AG04450 (cell line): Measurements from ENCODE around the gene PSIP1. TPM values are rescaled to one million over a fixed set of nuclear protein-coding genes. Genes with fewer than 3 reads are reported as not detected.

ENCODE experiments used
- CTCF ChIA-PET: fragments of 300-600, 350-600 bp; formaldehyde crosslinking; extraction: SDS; loops from one replicate; lab custom pipeline; 2022; ENCODE audit warnings: antibody characterized with exemption, inconsistent platforms; lab: Charles Lee
- POLR2A ChIA-PET: fragments of 350-600 bp; formaldehyde crosslinking; extraction: SDS; loops from one replicate; lab custom pipeline; 2021; ENCODE audit warnings: antibody characterized with exemption, inconsistent platforms; lab: Yijun Ruan, JAX
- DNase-seq: peaks from one replicate; pipeline ENCODE4 v3.0.0-alpha.2; 2011; ENCODE audit warnings: low read depth, low spot score
- H3K27ac ChIP-seq: one replicate; pipeline ENCODE4 v1.5.1; 2012; ENCODE audit warnings: low read depth, low read length, control low read depth
- H3K27me3 ChIP-seq: one replicate; pipeline ENCODE4 v1.6.0; 2012; ENCODE audit warnings: low read length; ENCODE audit not compliant: control insufficient read depth, insufficient read depth
- H3K4me3 ChIP-seq: 2 replicates; pipeline ENCODE4 v1.5.1; 2011; ENCODE audit warnings: mild to moderate bottlenecking, low read depth, low read length, control low read depth
- H3K9me3 ChIP-seq: 2 replicates; pipeline ENCODE4 v1.5.1; 2012; ENCODE audit warnings: low read length; ENCODE audit not compliant: control insufficient read depth, insufficient read depth
- CTCF ChIP-seq: IDR thresholded peaks from 2 replicates; pipeline ENCODE4 v1.5.1; 2011; ENCODE audit warnings: low read depth, low read length, control low read depth, inconsistent platforms
- polyA plus RNA-seq: library from polyadenylated mRNA; depleted of rRNA; stranded (reverse); fragments of >200 nt; gene quantifications from 2 replicates; pipeline ENCODE4 v1.2.3, GENCODE V29; 2011

Gene PSIP1
- polyA plus RNA-seq, 1 experiment: 57.3 TPM

GRCh38 chr9:15505921-15506320 is 4.8 kb downstream of the PSIP1 start:
- Histone ChIP-seq H3K27me3 (no peaks in the 10 kb centered on the region), H3K4me3 (no peak overlapping the region), H3K27ac (no peak overlapping the region), H3K9me3 (no peaks in the 10 kb centered on the region)
- no peak for DNase-seq
- POLR2A ChIA-PET: no interaction called here
- no peak for TF ChIP-seq CTCF
- CTCF ChIA-PET: interaction anchor here (0.6 kb wide), 1 partner anchor 104 kb away, joined by 3 read pairs; no protein-coding TSS in a partner anchor

DNA sequence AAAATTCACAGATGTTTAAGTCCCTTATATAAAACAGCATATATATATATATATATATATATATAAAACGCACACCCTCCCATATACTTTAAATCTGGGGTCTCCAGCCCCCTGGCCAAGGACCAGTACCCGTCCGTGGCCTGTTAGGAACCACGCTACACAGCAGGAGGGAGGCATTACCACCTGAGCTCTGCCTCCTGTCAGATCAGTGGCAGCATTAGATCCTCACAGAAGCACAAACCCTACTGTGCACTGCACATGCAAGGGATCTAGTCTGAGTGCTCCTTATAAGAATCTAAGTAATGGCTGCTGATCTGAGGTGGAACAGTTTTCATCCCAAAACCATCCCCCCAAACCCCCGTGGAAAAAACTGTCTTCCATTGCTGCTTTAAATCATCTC is 9.0 kb downstream of the PSIP1 start:
- DNase-seq: no peak
- H3K4me3 ChIP-seq: no peak overlapping the region
- TF ChIP-seq CTCF: no peak
- POLR2A ChIA-PET: interaction anchor here (0.6 to 1.0 kb wide), 2 partner anchors 9 to 132 kb away, joined by 3 read pairs; partner anchors contain the start of gene PSIP1
- no peaks in the 10 kb centered on the region for H3K27me3 ChIP-seq
- H3K27ac ChIP-seq: no peak overlapping the region
- H3K9me3 ChIP-seq: no peaks in the 10 kb centered on the region
- CTCF ChIA-PET: interaction anchor here (2.0 kb wide), 1 partner anchor 105 kb away, joined by 17 read pairs; no protein-coding TSS in a partner anchor

DNA sequence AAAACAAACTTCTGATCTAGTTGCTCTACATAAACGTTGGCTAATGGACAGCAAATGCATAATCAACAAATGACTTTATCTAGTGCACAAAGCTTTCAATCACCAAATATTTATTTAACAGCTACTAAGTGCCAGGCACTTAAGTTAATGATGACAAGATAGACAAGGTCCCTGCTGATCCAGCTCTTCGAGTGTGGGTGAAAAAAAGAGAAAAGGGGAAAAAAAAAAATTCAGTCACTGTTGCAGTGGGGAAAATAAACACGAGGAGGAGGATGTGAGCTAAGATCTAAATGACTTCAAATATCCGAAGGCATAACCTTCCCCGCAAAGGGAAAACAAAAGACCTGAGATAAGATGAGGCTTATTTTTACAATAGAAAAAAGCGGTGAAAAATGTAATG is 9.6 kb downstream of the PSIP1 start:
- TF ChIP-seq CTCF: peak; percentile 33
- Histone ChIP-seq H3K9me3 (no peaks in the 10 kb centered on the region), H3K4me3 (no peak overlapping the region), H3K27ac (no peak overlapping the region), H3K27me3 (no peaks in the 10 kb centered on the region)
- DNase-seq: no peak
- POLR2A ChIA-PET: interaction anchor here (1.0 kb wide), 1 partner anchor 10 kb away, joined by 3 read pairs; the partner anchor contains the start of gene PSIP1
- CTCF ChIA-PET: interaction anchor here (0.5 to 2.0 kb wide), 7 partner anchors 49 to 339 kb away, joined by 3 to 17 read pairs (median 5); no protein-coding TSS in a partner anchor

DNA sequence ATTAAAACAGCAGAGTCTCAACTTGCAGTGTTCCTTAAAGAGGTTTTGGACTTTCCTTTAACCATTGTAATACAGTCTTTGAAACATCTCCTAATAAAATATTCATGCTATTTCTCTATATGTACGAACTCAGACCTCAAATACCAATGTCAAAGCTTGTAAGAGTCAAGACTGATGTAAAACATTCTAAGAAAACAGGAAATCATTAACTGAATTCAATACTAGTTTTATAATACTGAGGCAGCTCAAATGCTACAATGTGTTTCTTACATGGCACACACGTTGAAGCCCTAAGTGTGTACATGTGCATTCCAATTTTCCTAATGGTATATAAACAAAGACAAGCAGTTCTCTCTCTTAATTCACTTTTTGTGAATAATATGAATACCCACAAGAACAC is 11.6 kb downstream of the PSIP1 start:
- Histone ChIP-seq H3K27me3 (no peaks in the 10 kb centered on the region), H3K27ac (no peak overlapping the region), H3K4me3 (no peak overlapping the region), H3K9me3 (no peaks in the 10 kb centered on the region)
- no peak for DNase-seq
- ChIA-PET CTCF (interaction anchor here (1.2 to 1.6 kb wide), 2 partner anchors 13 to 107 kb away, joined by 3 to 10 read pairs; no protein-coding TSS in a partner anchor), POLR2A (no interaction called here)
- no peak for TF ChIP-seq CTCF

DNA sequence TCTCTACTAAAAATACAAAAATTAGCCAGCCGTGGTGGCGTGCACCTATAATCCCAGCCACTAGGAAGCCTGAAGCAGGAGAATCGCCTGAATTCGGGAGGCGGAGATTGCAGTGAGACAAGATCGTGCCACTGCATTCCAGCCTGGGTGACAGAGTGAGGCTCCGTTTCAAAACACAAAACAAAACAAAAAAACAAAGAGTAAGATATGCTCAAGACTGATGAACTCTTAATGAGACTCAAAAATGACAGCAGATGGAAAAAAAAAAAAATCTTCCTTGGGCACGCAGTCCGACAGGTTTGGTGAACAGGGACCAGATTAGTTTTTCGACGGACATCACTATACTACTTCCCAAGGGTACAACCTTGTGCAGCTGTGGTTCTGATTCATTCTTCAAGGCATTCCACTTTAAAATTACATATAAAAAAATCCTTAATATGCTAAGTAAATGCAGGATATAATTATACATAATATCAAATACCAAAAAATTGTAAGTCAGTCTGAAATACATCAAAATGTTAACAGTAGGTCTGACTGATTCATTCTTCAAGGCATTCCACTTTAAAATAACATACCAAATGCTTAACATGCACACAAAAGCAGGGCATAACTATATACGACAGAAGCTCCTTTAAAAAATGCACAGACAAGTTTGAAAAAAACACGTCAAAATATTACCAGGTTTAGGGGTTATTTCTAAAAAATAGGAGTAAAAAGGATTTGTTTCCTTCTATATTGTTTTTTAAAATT is 12.3 kb downstream of the PSIP1 start:
- TF ChIP-seq CTCF: no peak
- POLR2A ChIA-PET: no interaction called here
- CTCF ChIA-PET: interaction anchor here (0.9 to 1.6 kb wide), 3 partner anchors 12 to 108 kb away, joined by 3 to 10 read pairs (median 4); no protein-coding TSS in a partner anchor
- Histone ChIP-seq H3K9me3 (no peaks in the 10 kb centered on the region), H3K27me3 (no peaks in the 10 kb centered on the region), H3K27ac (no peak overlapping the region), H3K4me3 (no peak overlapping the region)
- DNase-seq: no peak
